GM12891 (cell line): ENCODE results near the gene CAVIN2.

Experiments used
- DNase-seq: peaks from one replicate; pipeline ENCODE4 v3.0.0; 2011; ENCODE audit warnings: low spot score; ENCODE audit not compliant: insufficient read length
- FAIRE-seq: peaks from 2 replicates; lab custom pipeline; 2011; peaks lifted over from hg19 to GRCh38; lab: Jason Lieb, UNC
- PAX5 ChIP-seq: IDR thresholded peaks from 2 replicates; pipeline ENCODE4 v1.6.1; 2011; ENCODE audit warnings: low read length, moderate library complexity, mild to moderate bottlenecking; ENCODE audit not compliant: insufficient read depth, severe bottlenecking
- POLR2A ChIP-seq: IDR thresholded peaks from 2 replicates; pipeline ENCODE4 v1.6.1; 2011; ENCODE audit warnings: low read depth, low read length, control low read depth
- POLR2AphosphoS5 ChIP-seq: IDR thresholded peaks from 2 replicates; pipeline ENCODE4 v1.6.1; 2011; ENCODE audit warnings: low read depth, low read length, control low read depth
- POU2F2 ChIP-seq: IDR thresholded peaks from 2 replicates; pipeline ENCODE4 v1.6.1; 2011; ENCODE audit warnings: low read depth, mild to moderate bottlenecking, control low read depth, low read length, moderate library complexity
- SPI1 ChIP-seq: IDR thresholded peaks from 2 replicates; pipeline ENCODE4 v1.6.1; 2011; ENCODE audit warnings: low read depth, low read length, control low read depth
- TAF1 ChIP-seq: IDR thresholded peaks from 2 replicates; pipeline ENCODE4 v1.6.1; 2011; ENCODE audit warnings: low read depth, low read length, control low read depth

CAVIN2 gene

DNA sequence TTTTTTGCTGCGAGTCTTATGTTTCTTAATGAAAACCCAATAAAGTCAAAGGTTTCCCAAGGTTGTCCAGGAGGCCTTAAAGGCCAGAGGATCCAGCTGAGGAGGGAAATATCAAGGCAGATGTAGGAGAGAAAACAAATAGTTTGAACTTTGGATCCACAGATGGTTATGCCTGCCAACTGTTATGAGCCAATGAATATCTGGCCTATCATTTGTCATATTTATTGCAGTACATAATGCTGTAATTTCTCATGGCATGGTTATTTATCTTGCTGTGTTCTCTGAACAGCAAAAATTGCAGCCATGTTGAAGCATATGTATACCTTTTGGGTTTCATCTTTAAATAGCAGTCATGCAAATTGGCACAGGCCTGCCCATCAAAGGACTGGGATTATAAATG, 38.2 kb upstream of the CAVIN2 start:
- TF ChIP-seq SPI1 (no peak), POLR2AphosphoS5 (no peak), POU2F2 (no peak), TAF1 (no peak), PAX5 (no peak), POLR2A (no peak)
- DNase-seq, result no peak
- no peak for FAIRE-seq

DNA sequence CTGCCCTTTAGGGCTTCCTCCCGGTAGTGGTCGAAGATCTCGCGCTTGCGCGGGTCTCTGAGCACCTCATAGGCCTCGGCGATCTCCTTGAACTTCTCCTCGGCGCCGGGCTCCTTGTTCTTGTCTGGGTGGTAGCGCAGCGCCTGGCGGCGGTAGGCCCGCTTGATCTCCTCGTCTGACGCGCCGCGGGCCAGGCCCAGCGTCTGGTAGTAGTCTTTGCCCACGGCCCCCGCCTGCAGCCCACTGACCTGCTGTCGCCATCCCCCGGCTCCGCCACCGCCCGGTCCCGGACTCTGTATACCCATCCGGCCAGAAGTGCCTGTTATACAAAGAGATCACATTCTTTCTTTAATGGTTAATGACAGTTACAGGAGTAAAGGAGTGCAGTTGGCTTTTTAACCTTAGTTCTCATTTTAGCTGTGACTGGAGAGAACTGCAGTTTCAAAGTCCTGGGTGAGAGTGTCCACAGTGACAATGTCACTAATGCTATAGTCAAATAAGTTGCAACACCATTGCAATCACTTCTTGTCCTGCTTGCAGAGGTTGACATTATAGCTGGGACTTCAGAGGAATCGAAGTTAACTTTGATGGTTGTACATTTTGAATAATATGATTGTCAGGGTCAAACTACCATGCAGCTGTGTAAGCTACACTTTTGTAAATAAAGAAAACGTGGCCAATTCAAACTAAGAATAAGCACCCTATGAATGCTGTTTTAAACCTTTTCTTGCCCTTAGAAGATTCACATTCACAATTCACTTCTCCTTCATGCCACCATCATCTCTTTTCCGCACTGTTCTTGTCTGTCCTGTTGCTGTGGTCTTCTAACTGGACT, 35.3 kb upstream of the CAVIN2 start:
- no peak for TF ChIP-seq TAF1
- no peak for TF ChIP-seq POLR2AphosphoS5
- TF ChIP-seq SPI1, result no peak
- no peak for TF ChIP-seq POU2F2
- TF ChIP-seq POLR2A, result no peak
- no peak for TF ChIP-seq PAX5
- no peak for DNase-seq
- no peak for FAIRE-seq

DNA sequence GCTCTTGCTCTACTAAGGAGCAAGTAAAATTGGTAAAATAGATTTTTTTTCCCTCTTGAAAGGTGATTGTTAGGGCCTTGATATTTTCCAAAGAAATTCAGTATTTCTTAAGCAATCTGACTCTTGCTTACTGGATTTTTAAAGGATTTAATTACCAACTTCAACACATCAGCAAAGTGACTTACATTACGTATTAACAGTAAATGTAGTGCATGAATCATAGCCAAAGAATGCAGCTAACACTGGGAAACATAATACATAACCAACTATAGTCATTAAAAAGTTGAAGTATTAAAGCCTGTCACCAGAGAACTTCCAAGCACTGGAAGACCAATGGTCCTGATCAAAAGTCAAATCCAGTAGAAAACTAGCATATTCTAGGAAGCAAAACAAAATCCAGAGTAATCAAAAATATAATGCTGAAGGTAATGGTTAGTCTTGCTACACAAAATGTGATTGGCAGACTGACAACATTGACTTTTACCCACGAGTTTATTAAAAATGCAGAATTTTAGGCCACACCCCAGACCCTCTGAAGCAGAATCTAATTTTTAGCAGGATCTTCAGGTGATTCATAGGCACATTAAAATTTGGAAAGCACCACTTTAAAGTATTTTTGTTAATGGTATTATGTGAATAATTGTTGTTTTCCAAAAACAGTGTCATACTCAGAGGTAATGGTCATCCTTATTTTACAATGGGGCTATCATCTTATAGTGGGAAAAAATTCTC, 31.8 kb upstream of the CAVIN2 start:
- TF ChIP-seq PAX5, result no peak
- no peak for TF ChIP-seq SPI1
- no peak for TF ChIP-seq POU2F2
- TF ChIP-seq TAF1, result no peak
- TF ChIP-seq POLR2A, result no peak
- TF ChIP-seq POLR2AphosphoS5, result no peak
- FAIRE-seq (no peak), DNase-seq (no peak)

DNA sequence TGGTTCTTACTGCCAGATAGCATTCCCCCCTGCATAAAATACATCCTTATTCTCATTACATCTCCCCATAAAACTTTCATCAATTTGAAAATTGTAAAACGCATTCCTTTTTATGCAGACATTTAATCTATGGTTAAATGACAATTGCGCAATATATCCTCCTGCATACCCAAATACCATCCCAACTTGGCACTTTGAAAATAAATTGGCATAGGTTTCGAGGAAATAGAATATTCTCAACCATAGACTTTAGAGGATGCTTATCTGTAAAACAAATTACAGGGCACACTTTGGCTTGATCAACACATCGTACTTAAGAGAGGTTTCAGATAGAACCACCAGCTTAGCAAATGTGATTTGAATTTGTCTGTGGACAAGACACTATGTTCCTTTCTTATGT, 31.0 kb upstream of the CAVIN2 start:
- TF ChIP-seq PAX5 (no peak), POLR2A (no peak), POLR2AphosphoS5 (no peak), POU2F2 (no peak), SPI1 (no peak), TAF1 (no peak)
- FAIRE-seq, result no peak
- no peak for DNase-seq

DNA sequence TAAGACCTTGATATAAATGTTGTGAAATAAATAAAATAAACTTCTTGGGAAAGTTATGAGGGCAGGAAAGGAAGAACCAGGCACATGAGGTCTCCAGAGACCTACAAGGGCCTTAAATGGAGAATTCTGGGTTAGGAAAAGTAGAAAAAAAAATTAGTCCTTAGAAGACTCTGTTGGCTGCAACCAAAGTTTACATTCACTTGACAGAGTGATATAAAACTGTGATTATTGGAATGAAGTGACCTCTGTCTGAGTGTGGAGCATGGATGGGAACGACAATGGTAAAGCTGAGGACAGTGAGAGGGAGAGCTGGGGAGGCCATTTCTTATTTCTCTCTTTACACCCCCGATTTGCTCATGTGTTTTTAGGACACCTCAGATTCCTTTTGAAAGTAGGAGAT, 29.0 kb upstream of the CAVIN2 start:
- FAIRE-seq (no peak), DNase-seq (no peak)
- TF ChIP-seq SPI1 (no peak), POLR2A (no peak), POU2F2 (no peak), PAX5 (no peak), TAF1 (no peak), POLR2AphosphoS5 (no peak)

DNA sequence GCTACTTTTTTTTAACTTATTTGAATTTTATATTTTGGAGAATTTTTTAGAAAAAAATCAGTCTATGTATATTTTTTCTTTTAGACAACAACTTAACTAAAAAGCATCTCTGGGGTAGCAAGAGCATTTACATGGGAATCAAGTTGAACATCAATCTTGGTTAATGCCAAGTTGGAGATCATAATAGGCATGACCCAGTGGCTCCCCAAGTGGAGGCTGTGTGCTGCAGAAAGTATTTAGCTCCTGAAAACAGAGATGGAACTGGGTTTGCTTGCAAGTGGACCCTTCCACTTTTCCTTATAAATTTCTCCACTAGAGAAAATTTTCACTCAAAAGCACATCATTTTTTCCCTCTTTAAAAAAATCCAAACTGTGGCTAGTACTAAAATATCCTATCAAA, 23.9 kb upstream of the CAVIN2 start:
- FAIRE-seq, result no peak
- no peak for DNase-seq

DNA sequence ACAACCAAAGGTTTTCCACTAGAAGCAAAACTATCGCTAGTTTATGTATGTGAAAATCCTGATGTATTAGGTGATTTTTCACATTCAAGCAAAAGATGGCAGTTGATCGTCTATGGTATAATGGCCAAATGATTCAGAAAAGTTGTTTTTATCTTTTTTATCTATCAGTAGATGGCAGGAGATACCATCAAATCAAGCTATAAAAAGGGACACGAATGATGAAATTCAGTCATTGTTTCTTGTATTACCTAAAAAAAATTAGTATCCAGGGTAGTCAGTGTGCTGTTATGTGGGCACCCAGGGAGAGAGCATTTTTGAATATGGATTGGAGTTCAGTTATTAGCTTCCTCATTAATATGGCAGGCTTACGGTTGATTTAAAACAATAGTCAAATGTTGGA, 22.9 kb upstream of the CAVIN2 start:
- DNase-seq (no peak), FAIRE-seq (no peak)
- TF ChIP-seq POLR2AphosphoS5, result no peak
- no peak for TF ChIP-seq TAF1
- TF ChIP-seq POLR2A, result no peak
- no peak for TF ChIP-seq SPI1
- no peak for TF ChIP-seq POU2F2
- no peak for TF ChIP-seq PAX5

More for the DNA sequence above, 23.9 kb upstream of the CAVIN2 start:
- TF ChIP-seq TAF1, result no peak
- no peak for TF ChIP-seq POLR2AphosphoS5
- no peak for TF ChIP-seq PAX5

DNA sequence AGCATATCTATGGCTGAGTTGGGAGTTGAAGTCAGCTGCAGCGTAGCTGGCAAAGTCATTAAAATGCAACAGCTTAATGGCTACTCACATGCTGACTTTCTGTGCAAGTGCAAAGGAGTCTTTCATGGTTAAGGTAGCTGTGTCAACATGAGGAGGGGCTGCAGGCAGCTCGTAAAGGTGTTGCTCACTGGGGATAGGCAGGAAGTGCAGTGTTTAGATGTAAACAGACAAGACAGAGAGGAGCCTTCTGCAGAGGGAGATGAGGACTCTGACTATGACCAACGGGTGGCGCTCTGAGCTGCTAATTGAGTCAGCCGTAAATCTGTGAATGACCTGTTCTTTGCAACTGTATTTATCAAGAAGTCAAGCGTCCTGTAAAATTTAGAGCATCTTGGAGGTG, 22.3 kb upstream of the CAVIN2 start:
- DNase-seq, result no peak
- FAIRE-seq, result no peak
- TF ChIP-seq POLR2AphosphoS5 (no peak), POLR2A (no peak), POU2F2 (no peak), SPI1 (no peak), PAX5 (no peak), TAF1 (no peak)

DNA sequence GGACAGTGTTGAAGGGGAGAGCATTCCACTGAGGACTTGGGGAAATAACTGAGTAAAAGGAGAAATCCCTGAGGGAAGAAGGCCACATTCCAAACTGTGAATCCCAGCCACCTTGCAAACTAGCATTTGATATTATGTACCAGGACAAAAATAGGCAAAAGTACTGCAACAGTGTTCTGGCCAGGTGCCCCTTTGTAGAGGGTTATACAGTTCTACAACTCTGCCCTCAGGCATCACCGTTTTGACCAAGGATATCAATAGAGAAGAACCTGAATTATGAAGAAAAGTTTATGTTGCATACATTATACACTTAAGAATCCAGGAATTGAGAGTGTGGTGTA, 20.6 kb upstream of the CAVIN2 start:
- DNase-seq (no peak), FAIRE-seq (no peak)
- TF ChIP-seq PAX5, result no peak

DNA sequence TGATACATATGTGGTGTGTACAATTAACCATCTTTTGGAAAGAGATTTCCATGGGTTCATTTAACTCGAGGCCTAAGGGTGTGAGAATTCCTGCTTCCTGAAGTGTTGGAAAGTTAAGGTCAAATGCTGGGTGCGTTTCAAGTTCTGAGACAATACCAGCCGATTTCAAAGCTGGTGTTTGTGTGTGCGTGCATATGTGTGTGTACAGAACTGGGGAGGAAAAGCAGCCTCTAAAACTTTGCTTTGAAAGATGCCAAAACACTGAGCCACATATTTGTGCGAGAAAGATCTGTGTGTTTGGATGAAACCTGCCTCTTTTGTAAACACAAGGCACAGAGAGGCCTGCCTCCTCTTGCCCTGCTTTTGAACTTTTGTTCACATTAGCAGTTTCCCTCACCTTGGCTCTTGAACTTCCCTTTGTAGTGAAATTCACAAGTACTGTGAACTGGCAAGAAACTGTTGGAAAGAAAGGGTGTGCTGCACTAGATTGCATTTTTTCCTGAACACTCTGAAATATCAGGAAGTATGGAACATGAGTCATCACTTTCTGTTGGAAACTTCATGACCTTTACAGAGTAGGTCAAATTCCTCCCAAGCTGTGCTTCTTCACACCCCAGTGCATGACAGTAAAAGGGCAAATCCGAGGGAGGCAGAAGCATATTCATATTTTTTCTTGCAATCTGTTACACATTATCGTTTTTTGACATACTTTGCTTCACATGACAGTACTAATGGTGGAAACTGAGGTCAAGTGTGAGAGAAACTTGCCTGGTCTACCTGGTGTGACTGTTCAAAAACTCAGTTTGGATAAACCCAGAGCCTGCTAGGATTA, 20.0 kb upstream of the CAVIN2 start:
- TF ChIP-seq TAF1, result no peak
- TF ChIP-seq PAX5, result no peak
- no peak for TF ChIP-seq SPI1
- no peak for TF ChIP-seq POU2F2
- no peak for TF ChIP-seq POLR2A
- no peak for TF ChIP-seq POLR2AphosphoS5
- DNase-seq (no peak), FAIRE-seq (no peak)
